Activated naive CD4-positive, alpha-beta T cell treated with anti-CD3 and anti-CD28 coated beads, Interleukin-2, amount 10 ng/mL, durations not matched to agents 7 days and 5 days (primary cell): ENCODE results near the gene PLD1.
"Not testable (repeated sequence)": the region's sequence is repeated elsewhere in the genome, so short reads cannot be mapped to it uniquely, and the experiment has no call there.

Source experiments
- CTCF ChIA-PET: fragments of 350-600 bp; sonication (Branson Sonifier 250); formaldehyde crosslinking; loops from one replicate; lab custom pipeline; 2021; ENCODE audit warnings: antibody characterized with exemption; lab: Charles Lee
- DNase-seq: peaks from one replicate; pipeline ENCODE4 v3.0.0-alpha.2; 2020
- H3K27ac Mint-ChIP-seq: one replicate; pipeline ENCODE4 v1.8.0; 2021; ENCODE audit warnings: mild to moderate bottlenecking, moderate library complexity, mixed read lengths
- H3K27me3 Mint-ChIP-seq: one replicate; pipeline ENCODE4 v1.8.0; 2021; ENCODE audit warnings: mild to moderate bottlenecking, mixed read lengths
- H3K36me3 Mint-ChIP-seq: one replicate; pipeline ENCODE4 v1.8.0; 2021; ENCODE audit warnings: mixed read lengths
- H3K4me1 Mint-ChIP-seq: one replicate; pipeline ENCODE4 v1.8.0; 2021; ENCODE audit warnings: mixed read lengths
- H3K4me3 Mint-ChIP-seq: one replicate; pipeline ENCODE4 v1.8.0; 2021; ENCODE audit warnings: mild to moderate bottlenecking, moderate library complexity, mixed read lengths
- H3K9me3 Mint-ChIP-seq: one replicate; pipeline ENCODE4 v1.8.0; 2021; ENCODE audit warnings: mixed read lengths

The PLD1 gene

GRCh38 chr3:171699601-171700000 lies 110.7 kb downstream of the PLD1 start:
- CTCF ChIA-PET: no interaction called here
- Mint-ChIP-seq H3K4me1 (no peaks in the 10 kb centered on the region), H3K27me3 (peaks cover 12% of the 10 kb centered on the region), H3K4me3 (no peak overlapping the region), H3K9me3 (peaks cover 3% of the 10 kb centered on the region), H3K27ac (no peak overlapping the region), H3K36me3 (no peaks in the 10 kb centered on the region)
- no peak for DNase-seq

GRCh38 chr3:171696805-171697204 lies 113.5 kb downstream of the PLD1 start:
- Mint-ChIP-seq H3K27me3 (peaks cover 15% of the 10 kb centered on the region), H3K27ac (no peak overlapping the region), H3K4me1 (no peaks in the 10 kb centered on the region), H3K4me3 (no peak overlapping the region), H3K36me3 (no peaks in the 10 kb centered on the region), H3K9me3 (no peaks in the 10 kb centered on the region)
- CTCF ChIA-PET: interaction anchor here (0.5 to 1.3 kb wide), 2 partner anchors 61 to 159 kb away, joined by 3 read pairs; no protein-coding TSS in a partner anchor
- no peak for DNase-seq

GRCh38 chr3:171695426-171695825 lies 114.9 kb downstream of the PLD1 start:
- Mint-ChIP-seq H3K36me3 (no peaks in the 10 kb centered on the region), H3K27ac (no peak overlapping the region), H3K9me3 (no peaks in the 10 kb centered on the region), H3K4me1 (peaks cover under 1% of the 10 kb centered on the region), H3K27me3 (peaks cover 14% of the 10 kb centered on the region), H3K4me3 (no peak overlapping the region)
- CTCF ChIA-PET: no interaction called here
- DNase-seq: no peak

GRCh38 chr3:171694888-171695287 lies 115.4 kb downstream of the PLD1 start:
- CTCF ChIA-PET: no interaction called here
- DNase-seq: no peak
- no peaks in the 10 kb centered on the region for H3K9me3 Mint-ChIP-seq

GRCh38 chr3:171692551-171692950 lies 117.7 kb downstream of the PLD1 start:
- CTCF ChIA-PET, H3K4me3 Mint-ChIP-seq: not testable (repeated sequence)

More at GRCh38 chr3:171694888-171695287, 115.4 kb downstream of the PLD1 start:
- Mint-ChIP-seq H3K36me3 (no peaks in the 10 kb centered on the region), H3K4me3 (no peak overlapping the region), H3K4me1 (peaks cover 4% of the 10 kb centered on the region), H3K27me3 (peaks cover 9% of the 10 kb centered on the region), H3K27ac (no peak overlapping the region)

GRCh38 chr3:171691485-171691884 lies 118.8 kb downstream of the PLD1 start:
- no peak overlapping the region for H3K27ac Mint-ChIP-seq
- CTCF ChIA-PET: no interaction called here
- H3K4me3 Mint-ChIP-seq: no peak overlapping the region
- H3K9me3 Mint-ChIP-seq: no peaks in the 10 kb centered on the region
- no peaks in the 10 kb centered on the region for H3K36me3 Mint-ChIP-seq
- DNase-seq: no peak
- H3K4me1 Mint-ChIP-seq: peaks cover 4% of the 10 kb centered on the region
- H3K27me3 Mint-ChIP-seq: peaks cover 8% of the 10 kb centered on the region

More at GRCh38 chr3:171692551-171692950, 117.7 kb downstream of the PLD1 start:
- peaks cover 11% of the 10 kb centered on the region for H3K27me3 Mint-ChIP-seq
- not testable (repeated sequence) for H3K4me1 Mint-ChIP-seq, DNase-seq, H3K9me3 Mint-ChIP-seq, H3K27ac Mint-ChIP-seq, H3K36me3 Mint-ChIP-seq

- no peak for DNase-seq
- Mint-ChIP-seq H3K36me3 (no peaks in the 10 kb centered on the region), H3K4me1 (peaks cover 4% of the 10 kb centered on the region), H3K4me3 (no peak overlapping the region), H3K27ac (no peak overlapping the region), H3K9me3 (no peaks in the 10 kb centered on the region), H3K27me3 (peaks cover 8% of the 10 kb centered on the region)
- CTCF ChIA-PET: no interaction called here
Measured at GRCh38 chr3:171690281-171690680, 120.0 kb downstream of the PLD1 start.

- CTCF ChIA-PET: interaction anchor here (1.0 kb wide), 1 partner anchor 654 kb away, joined by 3 read pairs; no protein-coding TSS in a partner anchor
- Mint-ChIP-seq H3K9me3 (no peaks in the 10 kb centered on the region), H3K27ac (no peak overlapping the region), H3K36me3 (no peaks in the 10 kb centered on the region), H3K4me1 (peaks cover 4% of the 10 kb centered on the region), H3K27me3 (peaks cover 8% of the 10 kb centered on the region), H3K4me3 (no peak overlapping the region)
- no peak for DNase-seq
Measured at GRCh38 chr3:171688593-171688992, 121.7 kb downstream of the PLD1 start.

GRCh38 chr3:171688002-171688401 lies 122.3 kb downstream of the PLD1 start:
- peaks cover 12% of the 10 kb centered on the region for H3K27me3 Mint-ChIP-seq
- no peak for DNase-seq
- H3K4me1 Mint-ChIP-seq: peaks cover 4% of the 10 kb centered on the region
- H3K4me3 Mint-ChIP-seq: no peak overlapping the region
- H3K9me3 Mint-ChIP-seq: no peaks in the 10 kb centered on the region
- CTCF ChIA-PET: no interaction called here
- H3K27ac Mint-ChIP-seq: no peak overlapping the region
- H3K36me3 Mint-ChIP-seq: no peaks in the 10 kb centered on the region

GRCh38 chr3:171687581-171687980 lies 122.7 kb downstream of the PLD1 start:
- H3K4me3 Mint-ChIP-seq: no peak overlapping the region

GRCh38 chr3:171687064-171687463 lies 123.2 kb downstream of the PLD1 start:
- CTCF ChIA-PET: no interaction called here
- Mint-ChIP-seq H3K36me3 (no peaks in the 10 kb centered on the region), H3K27me3 (peaks cover 8% of the 10 kb centered on the region), H3K27ac (no peak overlapping the region), H3K4me1 (peaks cover 4% of the 10 kb centered on the region), H3K9me3 (no peaks in the 10 kb centered on the region), H3K4me3 (no peak overlapping the region)
- no peak for DNase-seq

More at GRCh38 chr3:171687581-171687980, 122.7 kb downstream of the PLD1 start:
- Mint-ChIP-seq H3K27ac (no peak overlapping the region), H3K27me3 (peaks cover 12% of the 10 kb centered on the region), H3K36me3 (no peaks in the 10 kb centered on the region), H3K9me3 (no peaks in the 10 kb centered on the region), H3K4me1 (peaks cover 4% of the 10 kb centered on the region)
- CTCF ChIA-PET: no interaction called here
- no peak for DNase-seq

GRCh38 chr3:171685116-171685895 lies 125.0 kb downstream of the PLD1 start:
- peaks cover 2% of the 10 kb centered on the region for H3K4me1 Mint-ChIP-seq
- no peak overlapping the region for H3K27ac Mint-ChIP-seq
- H3K9me3 Mint-ChIP-seq: no peaks in the 10 kb centered on the region
- DNase-seq: no peak
- peaks cover 8% of the 10 kb centered on the region for H3K27me3 Mint-ChIP-seq
- no peak overlapping the region for H3K4me3 Mint-ChIP-seq
- CTCF ChIA-PET: interaction anchor here (1.1 kb wide), 1 partner anchor 18 kb away, joined by 3 read pairs; no protein-coding TSS in a partner anchor
- no peaks in the 10 kb centered on the region for H3K36me3 Mint-ChIP-seq

- CTCF ChIA-PET: no interaction called here
- Mint-ChIP-seq H3K27ac (no peak overlapping the region), H3K36me3 (no peaks in the 10 kb centered on the region), H3K4me1 (no peaks in the 10 kb centered on the region), H3K27me3 (peaks cover 4% of the 10 kb centered on the region), H3K9me3 (no peaks in the 10 kb centered on the region), H3K4me3 (no peak overlapping the region)
- no peak for DNase-seq
Measured at GRCh38 chr3:171684221-171684620, 126.1 kb downstream of the PLD1 start.

GRCh38 chr3:171682743-171683142 lies 127.5 kb downstream of the PLD1 start:
- no peak overlapping the region for H3K27ac Mint-ChIP-seq
- DNase-seq: no peak
- H3K4me1 Mint-ChIP-seq: no peaks in the 10 kb centered on the region
- CTCF ChIA-PET: no interaction called here
- H3K36me3 Mint-ChIP-seq: no peaks in the 10 kb centered on the region
- no peak overlapping the region for H3K4me3 Mint-ChIP-seq
- H3K9me3 Mint-ChIP-seq: no peaks in the 10 kb centered on the region
- peaks cover 4% of the 10 kb centered on the region for H3K27me3 Mint-ChIP-seq
